ENCODE measurements around the gene SERPINA3.

DNA sequence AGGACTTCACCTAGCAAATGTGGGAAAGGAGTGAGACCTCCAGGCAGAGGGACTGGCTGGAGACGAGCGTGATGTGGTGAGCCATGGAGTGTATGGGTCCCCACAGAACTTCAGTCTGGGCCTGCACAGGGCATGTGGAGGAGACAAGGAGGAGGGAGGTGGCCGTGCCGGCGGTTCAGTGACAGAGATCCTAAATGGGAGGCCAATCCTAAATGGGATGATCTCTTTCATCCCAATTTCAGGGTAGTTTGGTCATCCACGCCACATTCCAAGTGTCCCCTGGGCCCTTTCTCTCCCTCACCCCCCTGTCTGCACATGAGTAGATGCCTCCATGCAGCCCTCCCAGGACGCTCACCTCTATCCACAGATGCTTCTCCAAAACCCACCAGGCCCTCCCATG is 17.8 kb upstream of the SERPINA3 start:
- TF ChIP-seq, protein P1, sequence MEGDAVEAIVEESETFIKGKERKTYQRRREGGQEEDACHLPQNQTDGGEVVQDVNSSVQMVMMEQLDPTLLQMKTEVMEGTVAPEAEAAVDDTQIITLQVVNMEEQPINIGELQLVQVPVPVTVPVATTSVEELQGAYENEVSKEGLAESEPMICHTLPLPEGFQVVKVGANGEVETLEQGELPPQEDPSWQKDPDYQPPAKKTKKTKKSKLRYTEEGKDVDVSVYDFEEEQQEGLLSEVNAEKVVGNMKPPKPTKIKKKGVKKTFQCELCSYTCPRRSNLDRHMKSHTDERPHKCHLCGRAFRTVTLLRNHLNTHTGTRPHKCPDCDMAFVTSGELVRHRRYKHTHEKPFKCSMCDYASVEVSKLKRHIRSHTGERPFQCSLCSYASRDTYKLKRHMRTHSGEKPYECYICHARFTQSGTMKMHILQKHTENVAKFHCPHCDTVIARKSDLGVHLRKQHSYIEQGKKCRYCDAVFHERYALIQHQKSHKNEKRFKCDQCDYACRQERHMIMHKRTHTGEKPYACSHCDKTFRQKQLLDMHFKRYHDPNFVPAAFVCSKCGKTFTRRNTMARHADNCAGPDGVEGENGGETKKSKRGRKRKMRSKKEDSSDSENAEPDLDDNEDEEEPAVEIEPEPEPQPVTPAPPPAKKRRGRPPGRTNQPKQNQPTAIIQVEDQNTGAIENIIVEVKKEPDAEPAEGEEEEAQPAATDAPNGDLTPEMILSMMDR (IDR thresholded peaks at IDR 0.05): no peak
- no peak for TF ChIP-seq POLR2A (IDR thresholded peaks at IDR 0.05)
